ENCODE data around the gene MPEG1.

MPEG1 gene

DNA sequence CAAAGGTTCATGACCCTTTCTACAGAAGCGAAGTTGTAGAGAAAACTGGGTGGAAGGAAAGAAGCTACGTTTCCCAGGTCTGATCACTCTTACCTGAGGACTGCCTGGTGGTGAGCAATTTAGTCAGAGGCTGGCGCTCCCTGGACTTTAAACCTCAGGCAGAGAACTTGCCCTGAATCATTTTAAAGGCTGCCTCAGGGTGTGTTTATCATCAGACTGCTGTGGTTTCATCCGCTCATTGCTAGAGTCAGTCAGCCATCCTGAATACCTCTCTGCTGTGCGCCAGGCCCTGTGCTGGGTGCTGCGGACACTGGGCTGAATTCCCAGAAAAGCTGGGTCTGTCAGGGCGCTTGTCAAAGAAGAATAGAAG is 38.1 kb downstream of the MPEG1 start:
- Histone ChIP-seq H3K9ac (ENCODE audit: low read depth, low read length) (no peak overlapping the region), H3K27ac (ENCODE audit: low read length) (no peak overlapping the region), H3K4me2 (ENCODE audit: insufficient read depth, low read length) (no peak overlapping the region)

GRCh38 chr11:59173964-59174663 is 38.6 kb downstream of the MPEG1 start:
- DNase-seq (no peak), ATAC-seq (ENCODE audit: insufficient read depth, low read depth) (no peak)
- H4K20me1 ChIP-seq (ENCODE audit: insufficient read depth, low read length), result no peaks in the 10 kb centered on the region
- no peaks in the 10 kb centered on the region for H3K27me3 ChIP-seq (ENCODE audit: insufficient read depth, low read length, poor library complexity)
- no peaks in the 10 kb centered on the region for H3K36me3 ChIP-seq (ENCODE audit: insufficient read depth, low read length)
- H3K9me3 ChIP-seq (ENCODE audit: insufficient read depth, low read length, severe bottlenecking), result peaks cover 6% of the 10 kb centered on the region
- H3K4me1 ChIP-seq (ENCODE audit: insufficient read depth, low read length), result peaks cover 18% of the 10 kb centered on the region
- no peak overlapping the region for H3K9ac ChIP-seq (ENCODE audit: low read depth, low read length)
- TF ChIP-seq, protein P1, sequence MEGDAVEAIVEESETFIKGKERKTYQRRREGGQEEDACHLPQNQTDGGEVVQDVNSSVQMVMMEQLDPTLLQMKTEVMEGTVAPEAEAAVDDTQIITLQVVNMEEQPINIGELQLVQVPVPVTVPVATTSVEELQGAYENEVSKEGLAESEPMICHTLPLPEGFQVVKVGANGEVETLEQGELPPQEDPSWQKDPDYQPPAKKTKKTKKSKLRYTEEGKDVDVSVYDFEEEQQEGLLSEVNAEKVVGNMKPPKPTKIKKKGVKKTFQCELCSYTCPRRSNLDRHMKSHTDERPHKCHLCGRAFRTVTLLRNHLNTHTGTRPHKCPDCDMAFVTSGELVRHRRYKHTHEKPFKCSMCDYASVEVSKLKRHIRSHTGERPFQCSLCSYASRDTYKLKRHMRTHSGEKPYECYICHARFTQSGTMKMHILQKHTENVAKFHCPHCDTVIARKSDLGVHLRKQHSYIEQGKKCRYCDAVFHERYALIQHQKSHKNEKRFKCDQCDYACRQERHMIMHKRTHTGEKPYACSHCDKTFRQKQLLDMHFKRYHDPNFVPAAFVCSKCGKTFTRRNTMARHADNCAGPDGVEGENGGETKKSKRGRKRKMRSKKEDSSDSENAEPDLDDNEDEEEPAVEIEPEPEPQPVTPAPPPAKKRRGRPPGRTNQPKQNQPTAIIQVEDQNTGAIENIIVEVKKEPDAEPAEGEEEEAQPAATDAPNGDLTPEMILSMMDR (IDR thresholded peaks at IDR 0.05; ENCODE audit: borderline replicate concordance, extremely low read depth, low read length, poor library complexity, severe bottlenecking), result no peak
- no peak for TF ChIP-seq EZH2 (IDR thresholded peaks at IDR 0.05; ENCODE audit: borderline replicate concordance, low read depth, low read length, severe bottlenecking)
- no peaks in the 10 kb centered on the region for H3K79me2 ChIP-seq (ENCODE audit: insufficient read depth, low read length)
- no peak overlapping the region for H3K27ac ChIP-seq (ENCODE audit: low read length)
- no peak overlapping the region for H3K4me3 ChIP-seq (ENCODE audit: low read depth in 1 of 2, low read length in 2 of 2)
- no peak overlapping the region for H2AFZ ChIP-seq (ENCODE audit: low read depth, low read length)
- H3K4me2 ChIP-seq (ENCODE audit: insufficient read depth, low read length), result no peak overlapping the region

More for the DNA sequence above, 38.1 kb downstream of the MPEG1 start:
- Histone ChIP-seq H3K79me2 (ENCODE audit: insufficient read depth, low read length) (no peaks in the 10 kb centered on the region), H3K9me3 (ENCODE audit: insufficient read depth, low read length, severe bottlenecking) (peaks cover 11% of the 10 kb centered on the region), H3K4me1 (ENCODE audit: insufficient read depth, low read length) (peaks cover 18% of the 10 kb centered on the region), H4K20me1 (ENCODE audit: insufficient read depth, low read length) (no peaks in the 10 kb centered on the region), H2AFZ (ENCODE audit: low read depth, low read length) (no peak overlapping the region), H3K36me3 (ENCODE audit: insufficient read depth, low read length) (no peaks in the 10 kb centered on the region), H3K27me3 (ENCODE audit: insufficient read depth, low read length, poor library complexity) (no peaks in the 10 kb centered on the region), H3K4me3 (ENCODE audit: low read depth in 1 of 2, low read length in 2 of 2) (no peak overlapping the region)
- TF ChIP-seq, protein P1 (IDR thresholded peaks at IDR 0.05; ENCODE audit: borderline replicate concordance, extremely low read depth, low read length, poor library complexity, severe bottlenecking), result no peak
- no peak for TF ChIP-seq EZH2 (IDR thresholded peaks at IDR 0.05; ENCODE audit: borderline replicate concordance, low read depth, low read length, severe bottlenecking)
- DNase-seq (no peak), ATAC-seq (ENCODE audit: insufficient read depth, low read depth) (no peak)

DNA sequence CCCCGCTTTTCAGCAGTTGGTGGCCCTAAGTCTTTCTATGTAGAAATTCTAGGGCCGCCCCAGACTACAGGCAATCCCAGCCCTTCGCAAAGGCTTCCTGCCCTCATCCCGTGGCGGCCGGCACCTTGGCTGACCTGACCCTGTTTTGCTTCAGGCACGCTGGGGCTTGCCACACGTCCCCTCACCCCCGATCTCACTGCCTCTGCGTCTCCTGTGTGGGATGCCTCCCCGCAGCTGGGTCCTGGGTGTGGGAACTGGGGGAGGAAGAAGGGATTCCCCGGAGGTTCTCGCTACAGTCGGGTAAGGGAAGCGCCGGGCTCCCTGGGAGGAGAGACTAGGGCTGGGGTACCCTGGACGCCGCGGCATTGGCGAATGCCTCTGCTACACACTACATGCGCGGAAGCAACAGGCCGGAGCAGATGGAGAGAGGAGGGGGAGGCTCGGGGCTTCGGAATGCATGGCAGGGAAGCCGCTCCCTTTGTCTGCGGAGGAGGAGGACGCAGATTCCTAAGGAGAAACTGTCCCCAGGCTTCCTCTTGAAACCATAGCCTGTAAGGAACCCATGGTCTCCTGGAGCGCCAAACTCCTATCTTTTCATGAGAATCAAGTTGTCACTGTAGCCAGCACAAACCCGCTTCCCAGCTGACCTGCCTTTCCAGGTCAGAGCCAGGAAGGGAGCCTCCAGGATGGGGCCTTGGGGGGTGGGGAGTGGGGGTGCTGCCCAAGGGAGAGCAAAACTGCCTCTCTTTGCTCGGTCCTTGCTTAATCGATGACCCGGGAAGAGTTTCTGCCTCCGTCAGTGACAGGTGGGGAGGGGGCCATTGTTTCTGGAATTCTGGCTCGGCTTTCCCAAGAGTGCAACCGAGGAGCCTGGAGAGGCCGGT is 39.4 kb downstream of the MPEG1 start:
- H4K20me1 ChIP-seq (ENCODE audit: insufficient read depth, low read length), result no peaks in the 10 kb centered on the region
- no peaks in the 10 kb centered on the region for H3K36me3 ChIP-seq (ENCODE audit: insufficient read depth, low read length)
- H3K4me2 ChIP-seq (ENCODE audit: insufficient read depth, low read length), result peak overlapping the region; percentile 83
- no peak for ATAC-seq (ENCODE audit: insufficient read depth, low read depth)
- H3K27me3 ChIP-seq (ENCODE audit: insufficient read depth, low read length, poor library complexity), result no peaks in the 10 kb centered on the region
- H3K4me1 ChIP-seq (ENCODE audit: insufficient read depth, low read length), result peaks cover 18% of the 10 kb centered on the region
- H3K4me3 ChIP-seq (ENCODE audit: low read depth in 1 of 2, low read length in 2 of 2), result peak overlapping the region in 1 of 2 experiments; percentile 61; a peak in 1 of 4 replicates
- TF ChIP-seq, protein P1 (IDR thresholded peaks at IDR 0.05; ENCODE audit: borderline replicate concordance, extremely low read depth, low read length, poor library complexity, severe bottlenecking), result no peak
- TF ChIP-seq EZH2 (IDR thresholded peaks at IDR 0.05; ENCODE audit: borderline replicate concordance, low read depth, low read length, severe bottlenecking), result no peak
- H3K79me2 ChIP-seq (ENCODE audit: insufficient read depth, low read length), result no peaks in the 10 kb centered on the region
- DNase-seq, result no peak
- no peak overlapping the region for H3K9ac ChIP-seq (ENCODE audit: low read depth, low read length)
- H3K27ac ChIP-seq (ENCODE audit: low read length), result no peak overlapping the region
- no peaks in the 10 kb centered on the region for H3K9me3 ChIP-seq (ENCODE audit: insufficient read depth, low read length, severe bottlenecking)
- no peak overlapping the region for H2AFZ ChIP-seq (ENCODE audit: low read depth, low read length)

Data from DND-41 (cell line).